Panc1 (cell line): ENCODE measurements around the gene B4GALNT1.

Source experiments
- POLR2AphosphoS5 ChIP-seq: IDR thresholded peaks from 2 replicates; pipeline ENCODE4 v1.6.1; 2012; ENCODE audit warnings: mild to moderate bottlenecking, low read depth, low read length, moderate library complexity
- SIN3A ChIP-seq: IDR thresholded peaks from 2 replicates; pipeline ENCODE4 v1.6.1; 2012; ENCODE audit warnings: low read depth, mild to moderate bottlenecking, low read length, moderate library complexity, borderline replicate concordance; ENCODE audit not compliant: insufficient read depth
- TF ChIP-seq, protein P1 (sequence below): fragments of 450-650 bp; IDR thresholded peaks from 2 replicates; pipeline ENCODE4 v1.5.1; 2017; ENCODE audit warnings: mild to moderate bottlenecking
- TF ChIP-seq, protein P2 (sequence below), 2 experiments: IDR thresholded peaks; 2 replicates each; pipeline ENCODE4 v1.6.1; 2011 to 2012; ENCODE audit warnings: low read depth in 2 of 2, control low read depth in 1 of 2, low read length in 1 of 2, mild to moderate bottlenecking in 1 of 2, moderate library complexity in 1 of 2; ENCODE audit not compliant: insufficient read depth in 1 of 2

DNA sequence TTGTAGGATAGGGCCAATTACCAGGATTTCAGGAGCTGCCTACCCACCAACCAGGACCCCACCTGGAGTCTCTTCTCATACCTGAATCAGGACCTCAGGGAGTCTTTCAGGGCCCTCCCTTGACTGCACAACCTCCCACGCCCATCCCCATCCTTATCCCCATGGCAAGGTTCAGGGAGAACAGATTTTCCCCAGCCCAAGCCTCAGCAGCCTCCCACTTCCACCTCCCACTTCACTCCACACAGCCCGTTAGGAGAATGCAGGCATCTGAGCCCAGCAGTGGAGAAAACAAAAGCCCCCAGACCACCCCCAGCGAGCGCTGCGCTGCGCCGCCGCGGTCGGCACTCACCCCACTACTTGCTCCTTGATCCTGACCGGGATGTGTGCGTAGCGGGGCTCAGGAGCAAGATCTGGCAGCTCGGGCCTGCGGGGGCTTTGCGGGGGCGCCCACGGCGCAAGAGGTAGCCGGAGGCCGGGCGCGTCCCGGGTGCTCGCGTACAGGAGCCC is 1.4 kb downstream of the B4GALNT1 start:
- TF ChIP-seq, protein P1, sequence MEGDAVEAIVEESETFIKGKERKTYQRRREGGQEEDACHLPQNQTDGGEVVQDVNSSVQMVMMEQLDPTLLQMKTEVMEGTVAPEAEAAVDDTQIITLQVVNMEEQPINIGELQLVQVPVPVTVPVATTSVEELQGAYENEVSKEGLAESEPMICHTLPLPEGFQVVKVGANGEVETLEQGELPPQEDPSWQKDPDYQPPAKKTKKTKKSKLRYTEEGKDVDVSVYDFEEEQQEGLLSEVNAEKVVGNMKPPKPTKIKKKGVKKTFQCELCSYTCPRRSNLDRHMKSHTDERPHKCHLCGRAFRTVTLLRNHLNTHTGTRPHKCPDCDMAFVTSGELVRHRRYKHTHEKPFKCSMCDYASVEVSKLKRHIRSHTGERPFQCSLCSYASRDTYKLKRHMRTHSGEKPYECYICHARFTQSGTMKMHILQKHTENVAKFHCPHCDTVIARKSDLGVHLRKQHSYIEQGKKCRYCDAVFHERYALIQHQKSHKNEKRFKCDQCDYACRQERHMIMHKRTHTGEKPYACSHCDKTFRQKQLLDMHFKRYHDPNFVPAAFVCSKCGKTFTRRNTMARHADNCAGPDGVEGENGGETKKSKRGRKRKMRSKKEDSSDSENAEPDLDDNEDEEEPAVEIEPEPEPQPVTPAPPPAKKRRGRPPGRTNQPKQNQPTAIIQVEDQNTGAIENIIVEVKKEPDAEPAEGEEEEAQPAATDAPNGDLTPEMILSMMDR = no peak
- TF ChIP-seq, protein P2, sequence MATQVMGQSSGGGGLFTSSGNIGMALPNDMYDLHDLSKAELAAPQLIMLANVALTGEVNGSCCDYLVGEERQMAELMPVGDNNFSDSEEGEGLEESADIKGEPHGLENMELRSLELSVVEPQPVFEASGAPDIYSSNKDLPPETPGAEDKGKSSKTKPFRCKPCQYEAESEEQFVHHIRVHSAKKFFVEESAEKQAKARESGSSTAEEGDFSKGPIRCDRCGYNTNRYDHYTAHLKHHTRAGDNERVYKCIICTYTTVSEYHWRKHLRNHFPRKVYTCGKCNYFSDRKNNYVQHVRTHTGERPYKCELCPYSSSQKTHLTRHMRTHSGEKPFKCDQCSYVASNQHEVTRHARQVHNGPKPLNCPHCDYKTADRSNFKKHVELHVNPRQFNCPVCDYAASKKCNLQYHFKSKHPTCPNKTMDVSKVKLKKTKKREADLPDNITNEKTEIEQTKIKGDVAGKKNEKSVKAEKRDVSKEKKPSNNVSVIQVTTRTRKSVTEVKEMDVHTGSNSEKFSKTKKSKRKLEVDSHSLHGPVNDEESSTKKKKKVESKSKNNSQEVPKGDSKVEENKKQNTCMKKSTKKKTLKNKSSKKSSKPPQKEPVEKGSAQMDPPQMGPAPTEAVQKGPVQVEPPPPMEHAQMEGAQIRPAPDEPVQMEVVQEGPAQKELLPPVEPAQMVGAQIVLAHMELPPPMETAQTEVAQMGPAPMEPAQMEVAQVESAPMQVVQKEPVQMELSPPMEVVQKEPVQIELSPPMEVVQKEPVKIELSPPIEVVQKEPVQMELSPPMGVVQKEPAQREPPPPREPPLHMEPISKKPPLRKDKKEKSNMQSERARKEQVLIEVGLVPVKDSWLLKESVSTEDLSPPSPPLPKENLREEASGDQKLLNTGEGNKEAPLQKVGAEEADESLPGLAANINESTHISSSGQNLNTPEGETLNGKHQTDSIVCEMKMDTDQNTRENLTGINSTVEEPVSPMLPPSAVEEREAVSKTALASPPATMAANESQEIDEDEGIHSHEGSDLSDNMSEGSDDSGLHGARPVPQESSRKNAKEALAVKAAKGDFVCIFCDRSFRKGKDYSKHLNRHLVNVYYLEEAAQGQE (IDR thresholded peaks at IDR 0.05; ENCODE audit: insufficient read depth in 1 of 2, low read depth in 2 of 2, low read length in 1 of 2) = no peak
- TF ChIP-seq POLR2AphosphoS5 (no peak), SIN3A (no peak)
